HL-60/S4 treated with phorbol 12-myristate 13-acetate at 8.2 ng/mL for 4 days and 3 days (cell line): Measurements from ENCODE around the gene IL1RL1.

Experiments used
- in situ Hi-C: fragments of 300-500 bp; cut with MboI; formaldehyde crosslinking; loops from 2 replicates; pipeline ENCODE4 v1.15.0; 2022; ENCODE audit warnings: low sequenced_read_pairs

Gene IL1RL1

DNA sequence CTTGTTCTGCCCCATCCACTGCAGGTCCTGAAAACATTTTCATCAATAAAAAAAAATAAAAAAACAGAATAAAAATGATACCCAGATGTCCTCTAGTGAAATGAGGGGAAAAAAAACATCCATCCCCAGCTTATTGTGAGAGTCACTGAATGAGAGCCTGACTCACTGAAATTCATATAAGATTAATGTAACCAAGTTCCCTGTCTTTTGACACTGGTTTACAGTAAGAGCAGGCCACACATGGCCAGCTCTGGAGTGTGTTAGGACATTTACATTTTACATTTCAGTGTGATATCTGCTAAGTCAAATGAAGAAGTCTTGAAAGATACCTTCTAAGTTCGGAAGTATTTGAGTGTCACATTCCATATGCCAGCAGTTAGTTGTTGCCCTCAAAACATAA lies 23.1 kb downstream of the IL1RL1 start:
- in situ Hi-C loops, result no loop called here

DNA sequence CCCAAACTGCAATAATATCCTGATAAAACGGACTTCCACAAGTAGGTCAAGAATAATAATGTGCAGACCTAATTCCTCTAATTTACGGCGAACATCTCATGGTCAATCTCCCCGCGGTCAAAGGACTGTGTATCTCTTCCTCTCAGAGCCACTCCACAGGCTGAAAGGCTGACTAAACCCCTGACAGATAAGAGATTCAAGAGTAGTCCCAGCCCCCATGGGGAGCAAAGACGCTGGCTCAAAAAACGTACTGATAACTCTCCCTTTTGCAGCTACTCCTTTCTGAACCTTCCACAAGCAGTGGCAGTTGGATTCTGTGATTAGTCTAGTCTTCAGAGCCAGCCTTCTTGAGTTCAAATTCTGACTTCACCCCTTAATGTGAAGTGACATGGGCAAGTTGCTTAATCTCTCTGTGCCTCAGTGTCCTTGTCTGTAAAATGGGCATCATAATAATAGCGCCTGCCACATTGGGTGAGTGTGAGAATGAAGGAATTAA lies 24.6 kb downstream of the IL1RL1 start:
- in situ Hi-C loops, result no loop called here

DNA sequence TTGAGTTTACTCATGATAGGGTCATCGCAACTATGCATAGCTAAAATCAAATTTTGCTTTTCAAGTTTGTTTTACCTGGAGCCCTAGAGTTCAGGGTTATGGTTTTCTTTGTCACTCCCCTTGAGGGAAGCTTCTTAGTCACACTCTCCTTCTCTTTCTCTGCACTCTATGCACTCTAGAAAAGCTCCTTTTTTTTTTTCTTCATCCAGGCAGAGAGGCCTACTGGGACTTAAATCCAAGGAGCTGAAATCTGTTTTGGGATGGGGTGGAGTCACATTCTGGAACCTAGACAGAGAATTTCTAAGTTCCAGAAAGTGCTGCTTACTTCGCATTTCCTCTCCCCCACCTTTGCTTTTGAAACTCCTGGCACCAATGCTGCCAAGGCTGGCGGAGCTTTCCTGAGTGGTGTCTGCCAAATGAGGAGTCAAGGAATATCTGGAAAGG lies 25.2 kb downstream of the IL1RL1 start:
- in situ Hi-C loops, result no loop called here

DNA sequence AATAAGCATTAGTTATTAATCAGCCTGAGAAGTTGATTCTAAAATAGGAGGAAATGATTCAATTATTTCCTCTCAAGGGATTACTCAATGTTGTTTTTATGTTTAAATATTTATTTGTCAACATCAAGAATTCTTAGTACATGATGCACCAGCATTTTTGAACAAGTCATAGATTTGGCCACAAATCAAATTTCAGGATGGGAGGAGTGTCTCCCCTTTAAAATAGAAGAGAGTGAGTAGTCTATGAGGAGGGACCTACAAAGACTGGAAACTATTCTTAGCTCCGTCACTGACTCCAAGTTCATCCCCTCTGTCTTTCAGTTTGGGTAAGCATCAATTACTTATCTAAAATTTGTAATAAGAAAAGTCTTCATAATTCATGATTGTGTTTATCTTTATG lies 25.6 kb downstream of the IL1RL1 start:
- in situ Hi-C loops, result no loop called here

DNA sequence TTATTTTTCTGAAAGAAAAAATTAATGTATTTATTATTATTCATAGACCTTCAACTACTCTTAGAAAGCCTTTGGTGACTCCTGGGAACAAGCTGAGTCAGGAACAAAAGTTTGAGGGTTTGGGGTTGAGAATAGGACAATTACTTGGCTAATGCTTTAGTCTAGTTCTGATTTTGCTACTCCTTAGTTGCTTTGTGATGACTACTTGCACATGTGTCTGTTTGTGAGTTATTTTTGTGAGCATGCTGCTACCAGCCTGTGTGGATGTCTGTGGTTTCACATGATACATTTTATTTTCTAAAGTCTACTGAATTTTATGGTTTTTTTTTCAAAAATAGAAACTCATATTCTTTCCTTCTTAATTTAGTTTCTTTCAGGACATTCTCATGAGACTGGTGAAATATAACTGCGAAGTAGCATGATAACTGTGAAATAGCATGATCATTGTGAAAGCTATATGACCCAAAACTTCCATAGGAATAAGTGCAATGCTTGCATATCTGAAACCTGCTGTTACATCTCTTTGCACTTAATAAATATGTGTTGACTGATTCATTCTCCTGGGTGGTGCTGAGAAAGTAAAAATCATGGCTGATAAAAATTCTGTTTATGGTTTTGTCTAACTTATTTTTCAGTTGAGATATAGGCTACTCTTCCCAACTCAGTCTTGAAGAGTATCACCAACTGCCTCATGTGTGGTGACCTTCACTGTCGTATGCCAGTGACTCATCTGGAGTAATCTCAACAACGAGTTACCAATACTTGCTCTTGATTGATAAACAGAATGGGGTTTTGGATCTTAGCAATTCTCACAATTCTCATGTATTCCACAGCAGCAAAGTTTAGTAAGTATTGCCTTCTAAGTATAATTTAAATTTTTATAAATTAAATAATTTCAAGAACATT lies 26.4 kb downstream of the IL1RL1 start:
- in situ Hi-C loops, result no loop called here

DNA sequence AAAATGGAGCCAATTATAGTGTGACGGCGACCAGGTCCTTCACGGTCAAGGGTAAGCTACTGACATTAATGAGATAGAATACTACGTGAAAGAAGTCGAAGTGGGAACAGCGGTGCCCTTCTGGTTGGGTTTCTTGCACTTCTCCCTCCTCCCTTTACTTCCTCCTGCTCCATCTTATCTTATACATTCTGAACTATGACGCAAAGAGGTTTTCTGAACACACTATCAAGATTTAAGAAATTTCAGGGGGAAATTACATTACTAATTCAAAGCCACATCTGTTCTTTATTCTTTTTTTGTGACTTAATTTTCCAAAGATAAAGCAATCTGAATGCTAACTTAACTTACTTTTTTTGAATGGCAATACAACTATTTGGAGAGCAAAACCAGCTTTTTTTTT lies 29.4 kb downstream of the IL1RL1 start:
- in situ Hi-C loops, result no loop called here

DNA sequence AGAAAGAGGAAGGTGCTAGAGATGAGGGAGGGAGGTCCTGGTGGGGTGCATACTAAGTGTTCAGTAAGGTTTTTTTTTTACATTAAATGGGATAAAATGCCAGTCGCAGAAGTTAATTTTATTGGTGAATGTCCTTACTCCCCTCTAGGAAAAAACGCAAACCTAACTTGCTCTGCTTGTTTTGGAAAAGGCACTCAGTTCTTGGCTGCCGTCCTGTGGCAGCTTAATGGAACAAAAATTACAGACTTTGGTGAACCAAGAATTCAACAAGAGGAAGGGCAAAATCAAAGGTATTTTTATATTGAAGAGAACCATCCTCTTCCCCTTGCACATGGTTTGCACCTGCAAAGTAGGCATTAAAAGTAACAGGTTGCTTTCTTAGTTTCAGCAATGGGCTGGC lies 31.5 kb downstream of the IL1RL1 start:
- in situ Hi-C loops, result no loop called here

DNA sequence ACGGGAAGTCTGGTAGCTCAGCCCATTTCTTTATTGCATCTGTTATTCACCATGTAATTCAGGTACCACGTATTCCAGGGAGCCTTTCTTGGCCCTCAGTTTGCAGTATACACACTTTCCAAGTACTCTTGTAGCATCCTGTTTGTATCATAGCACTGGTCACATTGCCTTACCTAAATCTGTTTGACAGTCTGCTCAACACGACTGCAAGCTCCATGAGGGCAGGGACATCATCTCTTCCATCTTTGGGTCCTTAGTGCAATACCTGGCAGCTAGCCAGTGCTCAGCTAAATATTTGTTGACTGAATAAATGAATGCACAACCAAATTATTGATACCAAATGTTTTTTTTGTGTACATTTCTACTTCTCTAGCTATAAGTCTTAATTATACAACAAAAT lies 33.0 kb downstream of the IL1RL1 start:
- in situ Hi-C loops, result no loop called here

DNA sequence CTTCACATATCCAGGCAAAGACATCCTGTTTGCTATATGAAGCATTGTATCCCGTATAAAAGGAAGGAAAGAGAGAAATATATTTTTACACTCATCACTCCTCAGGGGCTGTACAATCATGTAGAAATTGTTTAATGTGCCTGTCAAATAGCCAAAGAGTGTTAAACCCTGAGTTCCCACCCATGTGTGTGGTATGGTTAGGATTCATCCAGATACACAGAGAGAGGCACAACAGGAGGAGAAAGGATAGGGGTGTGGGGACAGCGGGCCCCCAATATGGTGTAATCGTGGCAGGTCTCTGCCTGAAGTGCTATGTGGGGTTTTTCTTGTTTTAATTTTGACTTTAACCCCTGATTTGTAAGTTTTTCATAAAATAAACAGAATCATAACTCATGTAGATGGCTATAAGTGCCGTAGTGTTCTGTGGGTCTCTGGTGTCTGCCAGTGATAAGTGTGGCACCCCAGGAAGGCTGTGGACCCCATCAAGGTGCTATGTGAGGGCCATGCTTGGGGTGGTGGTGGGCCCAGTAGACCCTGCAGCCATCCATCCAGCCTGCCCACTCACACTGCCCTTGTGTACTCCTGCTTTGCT lies 34.1 kb downstream of the IL1RL1 start:
- in situ Hi-C loops, result no loop called here

DNA sequence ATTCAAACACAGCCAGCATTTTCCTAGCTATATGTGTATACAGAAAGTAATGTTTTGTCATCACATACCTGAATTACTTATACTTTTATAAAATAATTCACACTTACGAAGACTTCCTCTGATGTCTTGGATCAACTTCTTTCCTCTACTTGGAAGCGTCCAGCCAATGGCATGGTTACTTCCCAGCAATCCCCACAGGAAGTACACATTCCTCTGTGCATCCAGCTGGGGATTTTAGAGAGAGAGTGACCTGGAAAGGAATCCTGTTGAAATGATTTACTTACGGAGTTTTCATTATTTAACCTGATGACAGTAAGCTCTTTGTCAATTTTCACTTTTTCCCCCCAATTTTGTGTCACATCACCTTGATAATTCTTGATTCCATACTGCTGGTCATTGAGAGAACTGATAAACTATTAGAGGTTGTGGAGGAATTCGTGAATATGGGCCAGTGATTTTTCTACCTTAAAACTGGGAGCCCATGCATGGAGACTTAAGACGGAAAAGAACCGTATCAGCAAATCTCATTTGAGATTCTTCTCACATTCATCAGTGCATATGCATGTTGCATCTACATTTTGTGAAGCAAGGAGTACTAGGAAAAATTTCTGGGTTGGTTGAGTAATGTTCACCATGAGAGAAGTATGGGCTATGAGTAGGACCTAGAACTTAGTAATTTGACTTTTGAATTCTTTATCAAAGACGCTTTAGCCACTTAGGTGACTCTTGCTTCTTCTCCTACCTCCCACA lies 35.2 kb downstream of the IL1RL1 start:
- in situ Hi-C loops, result no loop called here

DNA sequence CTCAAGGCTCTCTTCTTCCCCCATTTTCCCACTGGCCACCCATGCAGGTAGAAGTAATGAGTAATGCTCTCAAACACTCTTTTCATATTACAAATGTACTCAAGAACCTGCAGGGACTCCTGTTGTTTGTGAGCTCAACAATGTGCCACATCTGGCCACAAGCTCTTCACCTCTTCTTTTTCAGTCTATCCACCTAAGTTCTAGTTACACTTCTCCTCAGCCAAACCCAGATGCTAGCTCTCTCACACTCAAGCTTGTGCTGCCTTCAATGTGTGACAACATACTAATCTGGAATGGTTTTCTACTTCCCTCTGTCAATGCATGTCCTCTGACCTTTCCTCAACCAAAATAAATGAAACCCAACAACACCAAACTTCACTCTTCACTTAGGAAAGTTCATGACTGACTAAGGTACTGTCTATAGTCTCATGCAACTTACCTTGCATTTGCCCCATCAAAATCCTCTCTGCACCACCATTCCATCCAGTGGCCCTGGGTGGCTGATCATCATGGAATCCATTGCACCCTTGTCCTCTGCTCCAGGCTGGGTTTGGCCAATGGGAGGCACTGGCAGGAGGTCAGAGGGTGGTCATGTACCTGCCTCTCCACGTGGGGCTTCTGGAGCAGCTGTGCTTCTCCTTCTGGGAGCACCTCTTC lies 38.9 kb downstream of the IL1RL1 start:
- in situ Hi-C loops, result loop anchor here (10.0 kb wide), 1 partner anchor 95 kb away; no protein-coding TSS in a partner anchor

DNA sequence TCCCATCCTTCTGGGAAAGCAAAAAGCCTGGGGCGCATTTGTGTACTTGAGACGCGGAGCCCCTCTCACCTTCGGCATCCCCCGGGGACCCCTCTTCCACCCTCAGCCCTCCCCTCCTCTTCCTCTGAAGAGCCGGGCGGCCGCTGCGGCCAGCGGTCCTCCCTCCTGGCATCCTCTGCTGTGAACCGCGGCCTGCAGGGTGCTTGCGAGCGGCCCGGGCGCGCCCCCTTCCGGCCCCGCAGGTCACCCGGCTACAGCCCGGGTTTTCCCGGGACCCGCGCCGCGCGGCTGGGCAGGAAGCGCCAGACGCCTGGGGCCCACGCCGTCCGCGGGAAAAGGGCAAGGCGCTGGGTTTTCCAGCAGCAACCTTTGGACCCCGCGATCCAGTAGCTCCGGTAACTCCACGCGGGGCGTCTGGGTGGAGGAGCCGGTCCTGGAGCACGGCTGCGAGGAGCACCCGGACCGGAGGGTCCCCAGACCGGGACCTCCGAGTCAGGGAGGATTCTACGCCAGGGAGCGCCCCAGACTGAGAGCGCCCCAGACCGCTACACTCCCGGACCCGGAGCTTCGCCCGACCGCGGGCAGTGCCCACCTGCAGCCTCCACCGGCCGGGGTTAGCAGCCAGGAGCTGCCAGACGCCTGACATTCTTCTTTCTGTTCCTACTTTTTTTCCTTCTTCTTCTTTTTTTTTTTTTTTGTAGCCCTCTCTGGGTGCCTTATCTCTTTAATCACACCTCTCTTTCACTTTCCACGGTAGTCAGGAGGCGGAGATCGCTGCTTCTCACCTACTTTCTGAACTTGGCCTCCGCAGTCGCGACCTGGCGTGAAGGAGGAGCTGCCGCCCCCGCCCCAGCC lies 44.4 kb downstream of the IL1RL1 start, which contains the start of gene IL18R1:
TSS of gene IL18R1 (plus strand) at position 271 of the 855 bp plus-strand sequence. CDS start 6,865 bp downstream, outside the sequence.
- in situ Hi-C loops, result loop anchor here (10.0 kb wide), 1 partner anchor 101 kb away; no protein-coding TSS in a partner anchor

DNA sequence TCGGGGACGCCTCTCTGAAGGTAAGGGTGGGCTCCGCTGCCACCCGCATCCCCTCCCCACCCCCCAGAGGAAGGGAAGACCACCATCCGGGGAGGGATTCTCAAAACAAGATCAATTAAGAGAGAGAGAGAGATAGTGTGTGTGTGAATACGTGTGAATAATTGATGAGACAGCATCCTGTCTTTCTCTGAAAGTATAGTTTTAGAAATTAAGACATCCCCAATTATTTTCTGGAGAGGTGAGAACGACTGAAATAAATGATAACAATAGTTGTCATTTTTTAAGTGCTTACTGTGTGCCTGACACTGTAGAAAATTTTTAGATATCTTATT lies 45.0 kb downstream of the IL1RL1 start:
- in situ Hi-C loops, result loop anchor here (10.0 kb wide), 1 partner anchor 102 kb away; no protein-coding TSS in a partner anchor

DNA sequence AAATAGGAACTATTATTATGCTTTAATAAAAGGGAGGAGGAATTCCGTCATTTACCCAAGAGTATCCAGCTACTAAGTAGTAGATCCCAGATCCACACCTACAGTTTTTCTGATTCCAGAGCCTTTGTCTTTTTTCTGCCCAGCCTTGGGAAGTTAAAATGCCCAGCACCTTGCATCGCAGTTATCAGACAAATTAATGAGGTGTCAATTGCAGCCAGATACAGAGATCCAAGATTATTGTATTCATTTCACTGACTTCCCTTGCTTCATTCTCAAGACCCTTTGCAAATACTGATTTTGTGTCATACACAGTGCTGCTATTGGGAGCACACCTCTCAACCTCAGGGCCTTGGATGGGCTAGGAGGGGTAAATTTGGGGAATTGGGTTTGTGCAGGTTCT lies 45.4 kb downstream of the IL1RL1 start:
- in situ Hi-C loops, result loop anchor here (10.0 kb wide), 1 partner anchor 102 kb away; no protein-coding TSS in a partner anchor

DNA sequence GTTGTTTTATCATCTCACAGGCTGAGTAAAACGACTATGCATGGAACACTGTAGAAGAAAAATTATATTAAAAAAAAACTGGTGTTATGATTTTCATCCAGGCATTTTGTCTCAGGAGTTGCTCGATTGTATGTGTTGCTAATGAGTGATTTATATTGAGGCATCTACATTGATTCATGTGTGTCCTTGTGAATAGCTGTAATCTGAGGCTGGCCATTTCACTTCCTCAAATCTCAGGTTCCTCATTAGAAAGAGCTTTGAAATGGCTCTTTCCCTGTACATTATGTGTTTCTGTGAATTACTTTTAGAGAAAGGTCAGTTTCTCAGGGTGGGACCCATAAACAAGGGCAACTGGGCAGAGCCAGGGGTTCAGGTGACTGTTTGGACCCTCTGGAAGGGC lies 46.6 kb downstream of the IL1RL1 start:
- in situ Hi-C loops, result loop anchor here (10.0 kb wide), 1 partner anchor 103 kb away; no protein-coding TSS in a partner anchor

DNA sequence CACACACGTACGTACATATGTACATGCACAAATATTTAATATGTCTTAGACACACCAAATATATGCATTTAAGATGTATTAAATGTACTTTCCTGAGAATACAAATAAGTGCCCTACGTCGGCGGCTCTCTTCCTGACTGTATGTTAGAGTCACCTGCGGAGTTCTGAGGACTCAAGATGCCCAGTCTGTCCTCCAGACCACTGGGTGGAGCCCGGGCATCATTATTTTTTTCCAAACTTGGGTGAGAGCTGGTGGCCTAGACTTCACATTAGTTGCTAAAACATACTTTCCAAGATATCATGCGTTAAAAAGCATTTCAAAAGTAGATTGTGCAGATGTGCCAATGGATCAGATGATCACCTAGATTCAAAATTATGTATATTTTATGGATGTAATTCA lies 47.1 kb downstream of the IL1RL1 start:
- in situ Hi-C loops, result loop anchor here (10.0 kb wide), 1 partner anchor 104 kb away; no protein-coding TSS in a partner anchor

DNA sequence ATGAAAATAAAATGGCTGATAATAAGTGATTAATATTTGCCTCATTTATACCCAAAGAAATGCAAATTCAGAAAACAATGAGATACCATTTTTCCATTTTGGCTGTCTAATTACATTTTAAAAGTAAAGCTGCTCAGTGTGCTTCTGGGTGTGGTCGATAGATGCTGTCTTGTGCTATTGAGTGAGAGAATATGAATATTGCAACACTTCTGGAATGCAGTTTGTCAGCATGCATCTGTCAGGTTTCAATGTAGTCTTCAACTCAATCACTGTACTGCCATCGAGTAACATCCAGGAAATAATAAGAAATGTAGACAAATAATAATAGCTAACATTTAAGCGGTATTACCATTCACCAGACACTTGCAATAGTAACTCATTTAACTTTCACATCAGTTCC lies 48.2 kb downstream of the IL1RL1 start:
- in situ Hi-C loops, result loop anchor here (10.0 kb wide), 1 partner anchor 105 kb away; no protein-coding TSS in a partner anchor

DNA sequence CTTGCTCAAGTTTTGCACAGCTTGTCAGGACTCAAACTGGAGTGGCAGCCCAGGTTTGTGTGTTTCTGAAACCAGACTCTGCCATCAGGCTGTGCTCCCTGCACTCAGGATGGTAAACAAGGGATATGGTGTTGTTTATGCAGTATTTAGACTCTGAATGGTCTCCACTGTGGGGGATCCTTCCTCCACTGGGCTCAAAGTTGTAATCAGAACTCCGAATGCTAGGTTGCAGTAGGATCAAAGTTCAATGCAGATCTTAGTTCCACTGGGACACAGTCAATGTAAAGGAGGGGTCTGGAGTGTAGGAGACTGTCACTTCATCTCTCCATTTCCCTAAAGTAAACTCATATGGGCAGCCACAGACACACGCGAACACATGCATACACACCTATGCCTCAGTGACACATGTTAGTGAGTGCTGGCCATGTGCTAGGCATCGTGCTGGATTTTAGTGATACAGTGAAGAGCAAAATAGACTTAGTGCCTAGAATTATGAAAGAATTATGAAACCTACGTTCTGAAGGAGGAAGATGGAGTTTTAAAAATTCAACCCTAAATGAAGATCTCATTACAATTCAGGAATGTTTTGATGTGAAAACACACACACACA lies 50.4 kb downstream of the IL1RL1 start:
- in situ Hi-C loops, result no loop called here

DNA sequence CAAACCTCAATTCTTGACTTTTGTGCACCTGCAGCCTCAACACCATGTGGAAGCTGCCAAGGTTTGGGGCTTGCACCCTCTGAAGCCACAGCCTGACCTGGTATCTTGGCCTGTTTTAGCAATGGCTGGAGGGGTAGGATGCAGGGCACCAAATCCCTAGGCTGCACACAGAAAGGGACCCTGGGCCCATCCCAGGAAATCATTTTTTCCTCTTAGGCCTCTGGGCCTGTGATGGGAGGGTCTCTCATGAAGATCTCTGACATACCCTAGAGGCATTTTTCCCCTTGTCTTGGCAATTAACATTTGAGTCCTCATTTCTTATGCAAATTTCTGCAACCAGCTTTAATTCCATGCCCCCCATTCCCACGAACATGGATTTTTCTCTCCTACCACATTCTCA lies 54.4 kb downstream of the IL1RL1 start:
- in situ Hi-C loops, result no loop called here
